ENCODE measurements around the gene CHMP3. TPM values are rescaled to one million over a fixed set of nuclear protein-coding genes. Genes with fewer than 3 reads are reported as not detected.

Gene CHMP3
- total and polyA plus RNA-seq, 2 of the 8 experiments (the other 6 are each of a cell fraction or from before 2014, with no cell fraction given) = 11.7 to 21.9 TPM

DNA sequence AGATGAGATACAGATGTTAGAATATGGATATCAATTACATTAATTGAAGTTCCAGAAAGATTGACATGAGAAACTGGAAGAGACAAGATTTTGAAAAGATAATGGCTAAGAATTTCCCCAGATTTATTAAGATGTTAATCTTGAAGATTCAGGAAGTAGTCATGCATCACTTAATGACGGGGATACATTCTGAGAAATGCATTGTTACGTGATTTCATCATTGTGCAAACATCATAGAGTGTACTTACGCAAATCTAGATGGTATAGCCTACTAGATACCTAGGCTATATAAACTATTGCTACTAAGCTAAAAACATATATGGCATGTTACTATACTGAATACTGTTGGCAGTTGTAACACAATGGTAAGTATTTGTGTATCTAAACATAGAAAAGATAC, 6.8 kb upstream of the CHMP3 start:
- Histone ChIP-seq H3K23ac (ENCODE audit: insufficient read length) (no peak overlapping the region), H4K91ac (replicated peaks; ENCODE audit: insufficient read length, low read length) (no peak overlapping the region), H3K9me3 (ENCODE audit: insufficient read depth in 2 of 2, low read depth in 1 of 2, low read length in 1 of 2) (no peaks in the 10 kb centered on the region), H3K4me1 (replicated peaks in 1 of 4; ENCODE audit: control insufficient read depth in 3 of 4, insufficient read depth in 4 of 4, low read length in 3 of 4) (no peaks in the 10 kb centered on the region), H3K4ac (replicated peaks; ENCODE audit: insufficient read length, low read depth, low read length) (no peak overlapping the region), H3K23me2 (ENCODE audit: low read depth, low read length) (no peaks in the 10 kb centered on the region), H2BK15ac (ENCODE audit: low read length) (no peak overlapping the region), H3K36me3 (ENCODE audit: control insufficient read depth in 2 of 4, insufficient read depth in 4 of 4, low read length in 3 of 4) (no peaks in the 10 kb centered on the region), H3K14ac (ENCODE audit: insufficient read length) (no peak overlapping the region), H3K4me2 (ENCODE audit: insufficient read depth in 1 of 2, low read depth in 2 of 2, low read length in 2 of 2) (no peak overlapping the region), H4K5ac (ENCODE audit: insufficient read length, low read depth, low read length) (no peak overlapping the region), H2AFZ (ENCODE audit: low read length) (no peak overlapping the region), H2BK12ac (ENCODE audit: low read depth, low read length) (no peak overlapping the region), H3K79me2 (ENCODE audit: control insufficient read depth in 1 of 2, insufficient read depth in 2 of 2, low read length in 2 of 2) (no peaks in the 10 kb centered on the region), H4K8ac (ENCODE audit: extremely low read depth, insufficient read depth, low read length) (no peak overlapping the region), H3K9ac (replicated peaks in 1 of 4; ENCODE audit: extremely low read depth in 1 of 4, low read depth in 3 of 4, low read length in 3 of 4) (no peak overlapping the region), H3K56ac (replicated peaks; ENCODE audit: insufficient read length, low read depth, low read length) (no peak overlapping the region), H3K27ac (ENCODE audit: low read depth, low read length) (no peak overlapping the region), H3K18ac (ENCODE audit: extremely low read depth, low read length) (no peak overlapping the region), H4K20me1 (replicated peaks in 1 of 2; ENCODE audit: control insufficient read depth in 1 of 2, insufficient read depth in 2 of 2, low read length in 2 of 2) (no peaks in the 10 kb centered on the region), H2BK20ac (ENCODE audit: low read length) (no peak overlapping the region), H2AK5ac (ENCODE audit: low read depth, low read length) (no peak overlapping the region), H2BK5ac (ENCODE audit: low read depth, low read length) (no peak overlapping the region), H3K4me3 (ENCODE audit: extremely low read depth in 1 of 4, insufficient read depth in 2 of 4, low read depth in 3 of 4, low read length in 4 of 4) (no peak overlapping the region), H2BK120ac (replicated peaks; ENCODE audit: low read depth, low read length) (no peak overlapping the region), H3K27me3 (replicated peaks in 1 of 4; ENCODE audit: control insufficient read depth in 3 of 4, extremely low read depth in 1 of 4, insufficient read depth in 3 of 4, low read length in 3 of 4) (no peaks in the 10 kb centered on the region; a peak in 1 of 7 replicates), H3K79me1 (ENCODE audit: low read depth, low read length) (no peaks in the 10 kb centered on the region)
- no peak for FAIRE-seq
- ChIA-PET POLR2A (ENCODE audit: partially characterized antibody) (no interaction called here), CTCF (ENCODE audit: partially characterized antibody) (no interaction called here)
- DNase-seq (ENCODE audit: low read depth in 1 of 2, low spot score in 2 of 2) = no peak
- 82% methylated on average over 3 of the region's 3 CpGs; no CpG with 5 or more reads in 1 of the 2 experiments for WGBS, 2 experiments (ENCODE audit: extremely low coverage in 1 of 2, insufficient coverage in 1 of 2, insufficient read length in 1 of 2, insufficient replicate concordance in 2 of 2, low coverage in 1 of 2, low lambda C conversion rate in 2 of 2, missing lambda C conversion rate in 1 of 2)
- TF ChIP-seq KDM5A (IDR thresholded peaks at IDR 0.05; ENCODE audit: low read length) = no peak
- no peak for TF ChIP-seq JUND (IDR thresholded peaks at IDR 0.05; ENCODE audit: low read length)
- TF ChIP-seq TEAD4 (IDR thresholded peaks at IDR 0.05; ENCODE audit: low read depth, low read length) = no peak
- TF ChIP-seq CBX8 (IDR thresholded peaks at IDR 0.05; ENCODE audit: borderline replicate concordance, low read depth, low read length) = no peak
- TF ChIP-seq RAD21 (IDR thresholded peaks at IDR 0.05 in 1 of 2, conservative IDR thresholded peaks at IDR 0.05 in 1 of 2; ENCODE audit: low read depth in 2 of 2, low read length in 2 of 2) = no peak
- TF ChIP-seq SIN3A (conservative IDR thresholded peaks at IDR 0.05 in 1 of 2, IDR thresholded peaks at IDR 0.05 in 1 of 2; ENCODE audit: low read depth in 1 of 2, low read length in 2 of 2) = no peak
- no peak for TF ChIP-seq SAP30 (IDR thresholded peaks at IDR 0.05; ENCODE audit: insufficient read depth, insufficient replicate concordance, low read length)
- no peak for TF ChIP-seq CREB1 (IDR thresholded peaks at IDR 0.05)
- TF ChIP-seq, protein P1, sequence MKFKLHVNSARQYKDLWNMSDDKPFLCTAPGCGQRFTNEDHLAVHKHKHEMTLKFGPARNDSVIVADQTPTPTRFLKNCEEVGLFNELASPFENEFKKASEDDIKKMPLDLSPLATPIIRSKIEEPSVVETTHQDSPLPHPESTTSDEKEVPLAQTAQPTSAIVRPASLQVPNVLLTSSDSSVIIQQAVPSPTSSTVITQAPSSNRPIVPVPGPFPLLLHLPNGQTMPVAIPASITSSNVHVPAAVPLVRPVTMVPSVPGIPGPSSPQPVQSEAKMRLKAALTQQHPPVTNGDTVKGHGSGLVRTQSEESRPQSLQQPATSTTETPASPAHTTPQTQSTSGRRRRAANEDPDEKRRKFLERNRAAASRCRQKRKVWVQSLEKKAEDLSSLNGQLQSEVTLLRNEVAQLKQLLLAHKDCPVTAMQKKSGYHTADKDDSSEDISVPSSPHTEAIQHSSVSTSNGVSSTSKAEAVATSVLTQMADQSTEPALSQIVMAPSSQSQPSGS (IDR thresholded peaks at IDR 0.05; ENCODE audit: low read length) = no peak
- no peak for TF ChIP-seq HDAC2 (IDR thresholded peaks at IDR 0.05; ENCODE audit: borderline replicate concordance in 1 of 2, low read depth in 2 of 2, low read length in 2 of 2)
- TF ChIP-seq BRCA1 (IDR thresholded peaks at IDR 0.05; ENCODE audit: low read depth, low read length) = no peak
- TF ChIP-seq, protein P2, sequence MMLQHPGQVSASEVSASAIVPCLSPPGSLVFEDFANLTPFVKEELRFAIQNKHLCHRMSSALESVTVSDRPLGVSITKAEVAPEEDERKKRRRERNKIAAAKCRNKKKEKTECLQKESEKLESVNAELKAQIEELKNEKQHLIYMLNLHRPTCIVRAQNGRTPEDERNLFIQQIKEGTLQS (IDR thresholded peaks at IDR 0.05; ENCODE audit: insufficient read depth, low read depth, low read length) = no peak

Data from H1 (cell line).